ENCODE data around the gene NBPF12.
"Not testable (repeated sequence)": the region's sequence is repeated elsewhere in the genome, so short reads cannot be mapped to it uniquely, and the experiment has no call there.

DNA sequence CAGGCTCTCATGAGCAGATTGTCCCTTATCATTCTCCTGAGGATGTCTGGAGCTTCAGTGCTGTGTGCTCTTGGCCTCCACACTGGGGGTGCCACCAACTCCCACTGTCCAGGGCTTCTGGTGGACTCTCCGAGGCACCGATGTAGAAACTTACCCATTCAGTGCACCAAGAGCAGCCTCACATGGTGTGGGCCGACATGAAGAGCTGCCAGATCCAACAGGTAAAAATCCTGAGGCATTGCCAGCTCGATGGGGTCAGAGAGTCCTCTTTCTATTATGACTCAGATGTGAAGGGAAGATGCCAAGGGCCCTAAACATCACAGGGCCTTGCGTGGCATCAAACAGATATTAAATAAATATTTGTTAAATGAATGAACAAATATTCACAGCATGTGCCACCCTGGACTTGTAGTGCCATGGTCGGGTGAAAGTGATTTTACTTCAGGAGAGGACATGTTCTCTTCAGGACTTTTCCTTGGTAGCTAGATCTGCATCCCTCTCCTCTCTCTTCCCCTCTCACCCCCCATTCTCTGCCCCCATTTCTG lies 5.3 kb downstream of the NBPF12 start:
- not testable (repeated sequence) for TF ChIP-seq CTCF (conservative IDR thresholded peaks at IDR 0.05 in 1 of 2, IDR thresholded peaks at IDR 0.05 in 1 of 2; ENCODE audit: extremely low read depth in 1 of 2, insufficient read depth in 1 of 2, low read depth in 1 of 2, low read length in 2 of 2); EZH2 (IDR thresholded peaks at IDR 0.05; ENCODE audit: borderline replicate concordance, low read length)

Measured in mammary epithelial cell (primary cell).